ENCODE measurements around the gene PTH2.

- TF ChIP-seq CTCF (IDR thresholded peaks at IDR 0.05 in 8 of 11, conservative IDR thresholded peaks at IDR 0.05 in 3 of 11), result no peak
- no peak for TF ChIP-seq POLR2A (IDR thresholded peaks at IDR 0.05)
- no peak for TF ChIP-seq POLR2AphosphoS5 (IDR thresholded peaks at IDR 0.05)
Measured at GRCh38 chr19:49427855-49428546, 4.8 kb upstream of the PTH2 start.
